Suprapubic skin (tissue), 3 donors: ENCODE measurements around the gene CDH4.

Experiments
- POLR2A ChIP-seq, 2 donors: fragments of 450-650 bp; IDR thresholded peaks; one replicate each; pipeline ENCODE4 v1.6.1; 2017; ENCODE audit warnings: antibody characterized with exemption in 2 of 2, mild to moderate bottlenecking in 2 of 2, moderate library complexity in 2 of 2
- TF ChIP-seq, protein P1 (sequence below), 2 donors: fragments of 200-600 bp in 1 of 2; fragments of 450-650 bp in 1 of 2; sonication (generic) in 1 of 2; IDR thresholded peaks; one replicate each; pipeline ENCODE4 v1.5.1; 2016 to 2019; ENCODE audit warnings: antibody characterized with exemption in 2 of 2, mild to moderate bottlenecking in 1 of 2, moderate library complexity in 1 of 2

DNA sequence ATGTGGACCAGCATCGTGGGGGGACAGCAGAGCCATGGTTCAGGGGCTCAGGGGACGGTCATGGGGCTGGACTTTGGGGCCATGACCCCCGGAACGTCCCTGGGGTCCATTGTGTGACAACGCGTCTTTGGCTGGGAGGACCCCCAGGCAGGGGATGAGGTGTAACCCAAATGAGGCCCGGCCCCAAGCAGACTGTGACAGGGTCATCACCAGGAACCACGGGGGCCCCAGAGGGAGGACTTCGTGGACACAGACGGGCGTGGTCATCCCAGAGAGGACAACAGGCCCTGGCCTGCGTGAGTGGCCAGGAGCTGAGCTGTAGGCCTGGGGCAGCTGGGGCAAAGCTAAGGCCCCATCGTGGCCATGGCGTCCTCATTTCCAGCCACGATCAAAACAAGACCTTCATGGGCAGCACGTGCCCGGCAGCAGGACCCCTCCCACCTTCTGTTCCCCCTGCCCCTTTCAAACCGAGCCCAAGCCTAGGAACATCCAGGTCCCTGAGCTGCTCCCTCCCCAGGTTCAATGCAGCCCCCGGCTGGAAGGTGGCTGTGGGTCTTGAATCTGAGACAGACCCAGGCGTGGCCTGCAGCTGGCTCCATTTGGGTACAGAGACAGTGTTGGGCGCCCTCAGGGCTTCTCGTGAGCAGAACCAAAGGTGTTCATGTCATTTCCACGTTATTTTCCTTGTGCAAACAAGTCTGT, 625.9 kb downstream of the CDH4 start:
- TF ChIP-seq, protein P1, sequence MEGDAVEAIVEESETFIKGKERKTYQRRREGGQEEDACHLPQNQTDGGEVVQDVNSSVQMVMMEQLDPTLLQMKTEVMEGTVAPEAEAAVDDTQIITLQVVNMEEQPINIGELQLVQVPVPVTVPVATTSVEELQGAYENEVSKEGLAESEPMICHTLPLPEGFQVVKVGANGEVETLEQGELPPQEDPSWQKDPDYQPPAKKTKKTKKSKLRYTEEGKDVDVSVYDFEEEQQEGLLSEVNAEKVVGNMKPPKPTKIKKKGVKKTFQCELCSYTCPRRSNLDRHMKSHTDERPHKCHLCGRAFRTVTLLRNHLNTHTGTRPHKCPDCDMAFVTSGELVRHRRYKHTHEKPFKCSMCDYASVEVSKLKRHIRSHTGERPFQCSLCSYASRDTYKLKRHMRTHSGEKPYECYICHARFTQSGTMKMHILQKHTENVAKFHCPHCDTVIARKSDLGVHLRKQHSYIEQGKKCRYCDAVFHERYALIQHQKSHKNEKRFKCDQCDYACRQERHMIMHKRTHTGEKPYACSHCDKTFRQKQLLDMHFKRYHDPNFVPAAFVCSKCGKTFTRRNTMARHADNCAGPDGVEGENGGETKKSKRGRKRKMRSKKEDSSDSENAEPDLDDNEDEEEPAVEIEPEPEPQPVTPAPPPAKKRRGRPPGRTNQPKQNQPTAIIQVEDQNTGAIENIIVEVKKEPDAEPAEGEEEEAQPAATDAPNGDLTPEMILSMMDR (IDR thresholded peaks at IDR 0.05), result no peak
- TF ChIP-seq POLR2A (IDR thresholded peaks at IDR 0.05), result no peak
